ENCODE data around the gene NEO1.

DNA sequence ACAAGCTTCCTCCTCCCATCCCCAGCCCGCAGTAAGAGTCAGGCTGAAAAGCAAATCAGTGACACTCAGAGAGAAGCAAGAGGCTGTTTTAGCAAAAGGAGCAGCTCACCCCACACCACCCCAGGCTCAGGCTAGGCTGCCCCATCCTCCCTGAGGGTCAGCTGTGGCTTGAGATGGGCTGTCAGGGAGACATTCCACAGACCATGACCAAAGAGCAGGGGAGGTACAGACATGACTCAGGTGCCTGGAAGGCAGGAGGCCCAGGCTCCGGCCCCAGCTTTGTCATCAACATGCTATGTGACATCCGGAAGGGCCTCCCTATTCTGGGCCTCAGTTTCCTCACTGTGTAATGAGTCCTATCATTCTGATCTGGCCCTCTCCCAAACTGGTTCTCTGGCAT, 291.8 kb downstream of the NEO1 start:
- TF ChIP-seq TAF1 (IDR thresholded peaks at IDR 0.05; ENCODE audit: low read depth, low read length) (no peak), POLR2A (IDR thresholded peaks at IDR 0.05; ENCODE audit: low read depth, low read length) (no peak), PAX5 (IDR thresholded peaks at IDR 0.05; ENCODE audit: insufficient read depth, low read length, severe bottlenecking) (no peak), POLR2AphosphoS5 (IDR thresholded peaks at IDR 0.05; ENCODE audit: low read depth, low read length) (no peak), POU2F2 (IDR thresholded peaks at IDR 0.05; ENCODE audit: low read depth, low read length) (no peak)
